HEK293 (cell line): ENCODE measurements around the gene S100A4.

Experiments used
- CTCF ChIA-PET: fragments of 350-600 bp; formaldehyde crosslinking; extraction: SDS; loops from one replicate; lab custom pipeline; 2021; ENCODE audit warnings: antibody characterized with exemption; lab: Yijun Ruan, JAX
- POLR2A ChIA-PET: fragments of 300-600 bp; formaldehyde crosslinking; extraction: SDS; loops from one replicate; lab custom pipeline; 2020; ENCODE audit warnings: antibody characterized with exemption, inconsistent platforms; lab: Yijun Ruan, JAX
- H3K27ac ChIP-seq: fragments of 200-500 bp; sonication (Bioruptor generic); 2 replicates; pipeline ENCODE4 v1.5.1; 2014; ENCODE audit warnings: low read depth, low read length, control low read depth, inconsistent platforms; ENCODE audit errors: extremely low read depth
- H3K36me3 ChIP-seq, 2 experiments: fragments of 200-500 bp in 1 of 2; sonication (Bioruptor generic) in 1 of 2; 1 replicate in 1 of 2; 2 replicates in 1 of 2; pipeline ENCODE4 v1.5.1; 2014 to 2017; ENCODE audit warnings: inconsistent platforms in 2 of 2, low read length in 2 of 2; ENCODE audit not compliant: control insufficient read depth in 2 of 2, insufficient read depth in 1 of 2
- H3K4me1 ChIP-seq: fragments of 200-500 bp; sonication (Bioruptor generic); 2 replicates; pipeline ENCODE4 v1.5.1; 2014; ENCODE audit warnings: mild to moderate bottlenecking, low read length, inconsistent platforms; ENCODE audit not compliant: control insufficient read depth, insufficient read depth
- H3K4me3 ChIP-seq: 2 replicates; pipeline ENCODE4 v1.5.1; 2011; ENCODE audit warnings: low read depth, mild to moderate bottlenecking, control low read depth, low read length, moderate library complexity
- H3K9me3 ChIP-seq: fragments of 200-500 bp; sonication (Bioruptor generic); 2 replicates; pipeline ENCODE4 v1.5.1; 2014; ENCODE audit warnings: low read depth, low read length, inconsistent platforms; ENCODE audit not compliant: control insufficient read depth, insufficient read depth
- KLF1 ChIP-seq: fragments of 450-650 bp; formaldehyde crosslinking; IDR thresholded peaks from 2 replicates; pipeline ENCODE4 v1.5.1; 2016; ENCODE audit warnings: missing biosample characterization, missing genetic modification characterization
- MEIS1 ChIP-seq: sonication (generic); formaldehyde crosslinking; IDR thresholded peaks from 2 replicates; pipeline ENCODE4 v1.8.1; 2022; ENCODE audit warnings: missing genetic modification reagents, mild to moderate bottlenecking, borderline replicate concordance
- RBAK ChIP-seq: fragments of 450-650 bp; formaldehyde crosslinking; IDR thresholded peaks from 2 replicates; pipeline ENCODE4 v1.5.1; 2016; ENCODE audit warnings: missing biosample characterization, missing genetic modification characterization
- ZFHX2 ChIP-seq: fragments of 450-650 bp; formaldehyde crosslinking; conservative IDR thresholded peaks from 2 replicates; pipeline ENCODE4 v1.5.1; 2016; ENCODE audit warnings: missing biosample characterization, missing genetic modification characterization
- ZNF155 ChIP-seq: fragments of 450-650 bp; formaldehyde crosslinking; IDR thresholded peaks from 2 replicates; pipeline ENCODE4 v1.5.1; 2016; ENCODE audit warnings: missing biosample characterization, missing genetic modification characterization
- ZNF202 ChIP-seq: fragments of 450-650 bp; formaldehyde crosslinking; IDR thresholded peaks from 2 replicates; pipeline ENCODE4 v1.5.1; 2016; ENCODE audit warnings: missing biosample characterization, missing genetic modification characterization, borderline replicate concordance
- ZNF391 ChIP-seq: fragments of 450-650 bp; formaldehyde crosslinking; IDR thresholded peaks from 2 replicates; pipeline ENCODE4 v1.5.1; 2016; ENCODE audit warnings: low read depth, missing biosample characterization, missing genetic modification characterization, borderline replicate concordance
- ZNF521 ChIP-seq: fragments of 450-650 bp; formaldehyde crosslinking; IDR thresholded peaks from 2 replicates; pipeline ENCODE4 v1.5.1; 2017; ENCODE audit warnings: missing biosample characterization, mild to moderate bottlenecking, missing genetic modification characterization
- ZNF707 ChIP-seq: fragments of 450-650 bp; formaldehyde crosslinking; IDR thresholded peaks from 2 replicates; pipeline ENCODE4 v1.5.1; 2016; ENCODE audit warnings: missing biosample characterization, missing genetic modification characterization
- TF ChIP-seq, protein P1 (sequence below): fragments of 450-650 bp; formaldehyde crosslinking; IDR thresholded peaks from 2 replicates; pipeline ENCODE4 v1.5.1; 2016; ENCODE audit warnings: missing biosample characterization, missing genetic modification characterization
- TF ChIP-seq, protein P2 (sequence below): fragments of 450-650 bp; formaldehyde crosslinking; IDR thresholded peaks from 2 replicates; pipeline ENCODE4 v1.5.0; 2017; ENCODE audit warnings: missing biosample characterization, missing genetic modification characterization, borderline replicate concordance
- TF ChIP-seq, protein P3 (sequence below): fragments of 450-650 bp; formaldehyde crosslinking; IDR thresholded peaks from 2 replicates; pipeline ENCODE4 v1.5.1; 2016; ENCODE audit warnings: missing biosample characterization, missing genetic modification characterization

The S100A4 gene

DNA sequence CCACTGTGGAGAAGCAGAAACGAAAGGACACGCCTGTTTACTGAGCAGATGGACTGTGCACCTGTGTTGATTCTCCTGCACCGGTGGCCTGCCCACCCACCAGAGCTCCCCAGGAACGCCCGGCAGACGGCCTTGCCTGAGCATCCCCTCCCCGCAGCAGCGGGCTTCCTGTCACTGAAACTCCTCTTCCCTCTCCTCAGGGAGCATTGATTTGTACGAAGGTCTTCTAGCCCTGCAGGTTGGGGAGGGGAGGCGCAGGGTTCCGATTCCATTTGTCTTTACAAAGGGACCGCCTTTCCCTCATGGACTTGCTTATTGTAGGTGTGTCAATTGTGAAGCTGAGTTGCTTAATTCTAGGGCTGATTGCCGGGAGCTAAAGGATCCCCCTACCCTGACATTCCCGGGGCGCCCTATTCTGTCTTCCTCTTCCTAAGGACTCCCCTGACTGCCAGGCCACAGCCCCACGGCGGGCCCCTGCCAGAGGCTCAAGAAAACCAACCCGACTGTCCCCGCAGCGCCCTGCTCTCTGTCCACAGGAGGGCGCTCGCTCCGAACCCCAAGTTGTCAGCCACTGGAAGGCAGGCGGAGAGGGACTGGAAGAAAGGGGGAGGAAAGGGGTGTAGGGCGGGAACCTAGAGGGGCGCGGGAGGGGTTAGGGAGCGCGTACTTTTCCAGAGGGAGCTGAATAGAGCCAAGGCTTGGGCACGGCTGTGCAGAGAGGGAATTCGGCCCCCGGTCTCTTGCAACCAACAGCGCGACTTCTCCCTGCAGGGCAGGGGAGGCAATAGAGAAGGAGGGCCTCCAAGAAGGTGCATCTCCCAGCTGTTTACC, 12.6 kb downstream of the S100A4 start (continued):
- TF ChIP-seq, protein P1, sequence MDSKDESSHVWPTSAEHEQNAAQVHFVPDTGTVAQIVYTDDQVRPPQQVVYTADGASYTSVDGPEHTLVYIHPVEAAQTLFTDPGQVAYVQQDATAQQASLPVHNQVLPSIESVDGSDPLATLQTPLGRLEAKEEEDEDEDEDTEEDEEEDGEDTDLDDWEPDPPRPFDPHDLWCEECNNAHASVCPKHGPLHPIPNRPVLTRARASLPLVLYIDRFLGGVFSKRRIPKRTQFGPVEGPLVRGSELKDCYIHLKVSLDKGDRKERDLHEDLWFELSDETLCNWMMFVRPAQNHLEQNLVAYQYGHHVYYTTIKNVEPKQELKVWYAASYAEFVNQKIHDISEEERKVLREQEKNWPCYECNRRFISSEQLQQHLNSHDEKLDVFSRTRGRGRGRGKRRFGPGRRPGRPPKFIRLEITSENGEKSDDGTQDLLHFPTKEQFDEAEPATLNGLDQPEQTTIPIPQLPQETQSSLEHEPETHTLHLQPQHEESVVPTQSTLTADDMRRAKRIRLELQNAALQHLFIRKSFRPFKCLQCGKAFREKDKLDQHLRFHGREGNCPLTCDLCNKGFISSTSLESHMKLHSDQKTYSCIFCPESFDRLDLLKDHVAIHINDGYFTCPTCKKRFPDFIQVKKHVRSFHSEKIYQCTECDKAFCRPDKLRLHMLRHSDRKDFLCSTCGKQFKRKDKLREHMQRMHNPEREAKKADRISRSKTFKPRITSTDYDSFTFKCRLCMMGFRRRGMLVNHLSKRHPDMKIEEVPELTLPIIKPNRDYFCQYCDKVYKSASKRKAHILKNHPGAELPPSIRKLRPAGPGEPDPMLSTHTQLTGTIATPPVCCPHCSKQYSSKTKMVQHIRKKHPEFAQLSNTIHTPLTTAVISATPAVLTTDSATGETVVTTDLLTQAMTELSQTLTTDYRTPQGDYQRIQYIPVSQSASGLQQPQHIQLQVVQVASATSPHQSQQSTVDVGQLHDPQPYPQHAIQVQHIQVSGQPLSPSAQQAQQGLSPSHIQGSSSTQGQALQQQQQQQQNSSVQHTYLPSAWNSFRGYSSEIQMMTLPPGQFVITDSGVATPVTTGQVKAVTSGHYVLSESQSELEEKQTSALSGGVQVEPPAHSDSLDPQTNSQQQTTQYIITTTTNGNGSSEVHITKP (tag by site-specific recombination) = no peak
- TF ChIP-seq KLF1 (tag by site-specific recombination) (peak; percentile 18; the same call in 1 of the 2 replicates), ZNF391 (no peak), ZNF155 (tag by site-specific recombination) (no peak)
- TF ChIP-seq, all 188 proteins: peak for 4

DNA sequence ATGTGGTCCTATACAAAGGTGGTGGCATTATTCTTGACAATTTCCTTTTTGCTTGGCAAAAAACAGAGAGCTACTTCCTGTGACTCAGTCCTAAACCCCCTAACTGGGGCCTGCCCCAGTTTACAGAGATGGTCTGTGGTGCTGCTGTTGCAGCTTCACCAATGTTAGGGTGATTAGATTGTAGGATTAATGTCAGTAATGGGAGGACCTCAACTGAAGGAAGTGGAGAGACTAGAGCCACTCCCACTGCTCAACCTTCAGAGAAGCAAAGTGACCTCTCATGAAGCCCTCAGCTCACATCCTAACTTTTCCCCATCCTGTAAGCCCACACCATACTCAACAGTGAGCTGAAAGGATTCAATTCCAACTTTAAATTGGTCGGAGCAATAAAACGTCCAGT, 13.4 kb downstream of the S100A4 start:
- ChIA-PET POLR2A (interaction anchor here (0.8 to 2.4 kb wide), 4 partner anchors 12 to 102 kb away, joined by 3 to 11 read pairs (median 6); partner anchors contain the start of genes CHTOP and S100A13), CTCF (interaction anchor here (0.7 to 4.3 kb wide), 10 partner anchors 7 to 96 kb away, joined by 3 to 55 read pairs (median 10); partner anchors contain the start of genes S100A1, S100A13 and S100A4)
- Histone ChIP-seq H3K27ac (no peak overlapping the region), H3K9me3 (no peaks in the 10 kb centered on the region), H3K36me3 (no peaks in the 10 kb centered on the region), H3K4me3 (no peak overlapping the region), H3K4me1 (no peaks in the 10 kb centered on the region)
- TF ChIP-seq ZNF707 (tag by site-specific recombination) = no peak
- TF ChIP-seq, protein P2, sequence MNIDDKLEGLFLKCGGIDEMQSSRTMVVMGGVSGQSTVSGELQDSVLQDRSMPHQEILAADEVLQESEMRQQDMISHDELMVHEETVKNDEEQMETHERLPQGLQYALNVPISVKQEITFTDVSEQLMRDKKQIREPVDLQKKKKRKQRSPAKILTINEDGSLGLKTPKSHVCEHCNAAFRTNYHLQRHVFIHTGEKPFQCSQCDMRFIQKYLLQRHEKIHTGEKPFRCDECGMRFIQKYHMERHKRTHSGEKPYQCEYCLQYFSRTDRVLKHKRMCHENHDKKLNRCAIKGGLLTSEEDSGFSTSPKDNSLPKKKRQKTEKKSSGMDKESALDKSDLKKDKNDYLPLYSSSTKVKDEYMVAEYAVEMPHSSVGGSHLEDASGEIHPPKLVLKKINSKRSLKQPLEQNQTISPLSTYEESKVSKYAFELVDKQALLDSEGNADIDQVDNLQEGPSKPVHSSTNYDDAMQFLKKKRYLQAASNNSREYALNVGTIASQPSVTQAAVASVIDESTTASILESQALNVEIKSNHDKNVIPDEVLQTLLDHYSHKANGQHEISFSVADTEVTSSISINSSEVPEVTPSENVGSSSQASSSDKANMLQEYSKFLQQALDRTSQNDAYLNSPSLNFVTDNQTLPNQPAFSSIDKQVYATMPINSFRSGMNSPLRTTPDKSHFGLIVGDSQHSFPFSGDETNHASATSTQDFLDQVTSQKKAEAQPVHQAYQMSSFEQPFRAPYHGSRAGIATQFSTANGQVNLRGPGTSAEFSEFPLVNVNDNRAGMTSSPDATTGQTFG (tag by site-specific recombination) = no peak

DNA sequence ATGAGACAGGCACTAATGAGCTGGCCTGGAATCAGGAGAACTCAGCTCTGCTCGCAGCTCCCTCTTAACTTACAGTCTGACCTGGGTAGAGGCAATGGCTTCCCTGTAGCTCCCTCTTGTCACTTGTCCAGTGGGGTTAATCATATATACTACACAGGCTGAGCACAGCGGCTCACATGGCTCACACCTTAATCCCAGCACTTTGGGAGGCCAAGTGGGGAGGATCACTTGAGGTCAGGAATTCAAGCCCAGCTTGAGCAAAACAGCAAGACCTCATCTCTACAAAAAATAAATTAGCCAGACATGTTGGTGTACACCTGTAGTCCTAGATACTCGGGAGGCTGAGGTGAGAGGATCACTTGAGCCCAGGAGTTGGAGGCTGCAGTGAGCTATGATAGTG, 14.0 kb downstream of the S100A4 start:
- Histone ChIP-seq H3K27ac (no peak overlapping the region), H3K36me3 (no peaks in the 10 kb centered on the region), H3K4me3 (no peak overlapping the region), H3K9me3 (no peaks in the 10 kb centered on the region), H3K4me1 (no peaks in the 10 kb centered on the region)
- ChIA-PET POLR2A (interaction anchor here (0.6 to 2.4 kb wide), 5 partner anchors 12 to 102 kb away, joined by 3 to 11 read pairs (median 5); partner anchors contain the start of genes CHTOP and S100A13), CTCF (interaction anchor here (0.8 to 4.3 kb wide), 7 partner anchors 11 to 96 kb away, joined by 3 to 55 read pairs (median 13); partner anchors contain the start of genes S100A1, S100A13 and S100A4)
- TF ChIP-seq RBAK (tag by site-specific recombination) (no peak), ZNF202 (no peak), MEIS1 (no peak), ZNF521 (tag by site-specific recombination) (no peak), ZFHX2 (tag by site-specific recombination) (no peak)
- TF ChIP-seq, protein P3, sequence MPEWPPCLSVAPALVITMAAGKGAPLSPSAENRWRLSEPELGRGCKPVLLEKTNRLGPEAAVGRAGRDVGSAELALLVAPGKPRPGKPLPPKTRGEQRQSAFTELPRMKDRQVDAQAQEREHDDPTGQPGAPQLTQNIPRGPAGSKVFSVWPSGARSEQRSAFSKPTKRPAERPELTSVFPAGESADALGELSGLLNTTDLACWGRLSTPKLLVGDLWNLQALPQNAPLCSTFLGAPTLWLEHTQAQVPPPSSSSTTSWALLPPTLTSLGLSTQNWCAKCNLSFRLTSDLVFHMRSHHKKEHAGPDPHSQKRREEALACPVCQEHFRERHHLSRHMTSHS (tag by site-specific recombination) = no peak
